Neural progenitor cell (in vitro differentiated cells): ENCODE data around the gene ADARB2. TPM values are rescaled to one million over a fixed set of nuclear protein-coding genes. Genes with fewer than 3 reads are reported as not detected.

Experiments used
- DNase-seq: peaks from one replicate; pipeline ENCODE4 v3.0.0-alpha.2; 2016; ENCODE audit warnings: low spot score
- H2AFZ ChIP-seq: fragments of 200-600 bp; sonication (generic); replicated peaks from 2 replicates; pipeline ENCODE4 v1.6.1; 2016; ENCODE audit warnings: antibody characterized with exemption
- H3F3A ChIP-seq: fragments of 200-600 bp; sonication (generic); 2 replicates; pipeline ENCODE4 v1.6.1; 2016; ENCODE audit warnings: antibody characterized with exemption, low read depth
- H3K27ac ChIP-seq: fragments of 200-600 bp; sonication (generic); 2 replicates; pipeline ENCODE4 v1.5.1; 2016; ENCODE audit warnings: mild to moderate bottlenecking
- H3K27me3 ChIP-seq: fragments of 200-600 bp; sonication (generic); 2 replicates; pipeline ENCODE4 v1.6.1; 2016; ENCODE audit warnings: mild to moderate bottlenecking, moderate library complexity
- H3K36me3 ChIP-seq: fragments of 200-600 bp; sonication (generic); 2 replicates; pipeline ENCODE4 v1.5.1; 2016
- H3K4me1 ChIP-seq: fragments of 200-600 bp; sonication (generic); 2 replicates; pipeline ENCODE4 v1.6.1; 2016; ENCODE audit warnings: mixed run types
- H3K4me2 ChIP-seq: fragments of 200-600 bp; sonication (generic); 2 replicates; pipeline ENCODE4 v1.6.1; 2016
- H3K4me3 ChIP-seq: fragments of 200-600 bp; sonication (generic); 2 replicates; pipeline ENCODE4 v1.5.1; 2016
- H3K79me2 ChIP-seq: fragments of 200-600 bp; sonication (generic); 2 replicates; pipeline ENCODE4 v1.6.1; 2016; ENCODE audit warnings: low read depth
- H3K9ac ChIP-seq: fragments of 200-600 bp; sonication (generic); 2 replicates; pipeline ENCODE4 v1.6.1; 2016
- H3K9me3 ChIP-seq: fragments of 200-600 bp; sonication (generic); 2 replicates; pipeline ENCODE4 v1.5.1; 2016; ENCODE audit warnings: low read depth
- H4K20me1 ChIP-seq: fragments of 200-600 bp; sonication (generic); 2 replicates; pipeline ENCODE4 v1.6.1; 2016; ENCODE audit warnings: low read depth
- H3K27ac Mint-ChIP-seq: 3 replicates; pipeline ENCODE4 v1.8.0; 2021; ENCODE audit warnings: mixed read lengths
- H3K27me3 Mint-ChIP-seq: 2 replicates; pipeline ENCODE4 v1.8.0; 2022; ENCODE audit warnings: low read depth, mild to moderate bottlenecking, inconsistent platforms, moderate library complexity, mixed read lengths; ENCODE audit not compliant: insufficient read depth
- H3K36me3 Mint-ChIP-seq: 3 replicates; pipeline ENCODE4 v1.8.0; 2021; ENCODE audit warnings: mixed read lengths
- H3K4me1 Mint-ChIP-seq: 3 replicates; pipeline ENCODE4 v1.8.0; 2021; ENCODE audit warnings: mixed read lengths
- H3K4me3 Mint-ChIP-seq: 3 replicates; pipeline ENCODE4 v1.8.0; 2021; ENCODE audit warnings: mild to moderate bottlenecking, moderate library complexity, mixed read lengths
- H3K9me3 Mint-ChIP-seq: 3 replicates; pipeline ENCODE4 v1.8.0; 2020; ENCODE audit warnings: mixed read lengths
- EZH2 ChIP-seq: fragments of 200-600 bp; sonication (generic); IDR thresholded peaks from 2 replicates; pipeline ENCODE4 v1.6.1; 2017; ENCODE audit warnings: antibody characterized with exemption, mild to moderate bottlenecking, moderate library complexity
- EZH2phosphoT487 ChIP-seq: fragments of 200-600 bp; sonication (generic); IDR thresholded peaks from 2 replicates; pipeline ENCODE4 v1.6.1; 2017; ENCODE audit warnings: antibody characterized with exemption
- total RNA-seq: library from RNA; depleted of rRNA; stranded (reverse); fragments of >200 nt; gene quantifications from 2 replicates; pipeline ENCODE4 v1.2.3, GENCODE V29; 2015; ENCODE audit warnings: low replicate concordance
- TF ChIP-seq, protein P1 (sequence below): fragments of 200-600 bp; sonication (generic); IDR thresholded peaks from 2 replicates; pipeline ENCODE4 v1.5.1; 2017; ENCODE audit warnings: antibody characterized with exemption, mild to moderate bottlenecking

Gene ADARB2
- total RNA-seq, 1 donor from 2014 or later: not detected

DNA sequence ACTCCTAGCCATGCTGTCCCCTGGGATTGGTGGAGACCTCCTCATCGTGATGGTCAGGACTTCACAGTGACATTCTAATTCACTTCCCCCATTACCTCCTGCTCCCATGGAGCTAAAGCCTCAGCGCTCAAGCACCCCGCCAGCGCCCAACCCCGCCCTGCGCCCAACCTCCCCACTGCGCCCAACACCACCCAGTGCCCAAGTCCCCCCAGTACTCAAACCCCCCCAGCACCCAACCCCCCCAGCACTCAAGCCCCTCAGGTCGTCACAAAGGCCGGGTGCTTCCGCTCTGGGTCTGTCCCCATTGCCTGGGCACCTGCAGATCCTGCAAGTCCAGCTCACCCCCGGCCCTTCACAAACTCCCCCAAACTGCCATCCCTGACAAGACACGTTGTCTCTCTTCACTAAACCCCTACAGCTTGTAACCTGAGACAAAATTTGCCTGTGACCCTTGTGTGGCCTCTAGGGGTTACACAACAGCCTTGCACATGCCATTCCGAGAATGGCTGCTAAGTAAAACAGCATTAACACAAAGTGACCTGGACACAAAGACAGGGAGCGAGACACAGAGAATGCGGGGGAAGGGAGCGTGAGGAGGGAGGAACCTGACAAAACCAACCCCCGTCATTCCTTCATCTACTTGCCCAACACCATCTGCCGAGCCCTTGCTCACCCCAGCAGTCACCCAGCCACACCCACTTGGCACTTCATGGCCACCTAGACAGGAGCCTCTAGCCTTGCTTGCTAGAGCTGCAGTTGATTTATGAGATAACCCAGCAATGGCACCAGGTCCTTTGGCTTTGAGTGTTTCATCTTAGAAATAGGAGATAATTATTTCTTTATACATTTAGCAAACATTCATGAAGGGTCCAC lies 107.8 kb downstream of the ADARB2 start:
- Mint-ChIP-seq H3K36me3 (no peaks in the 10 kb centered on the region), H3K4me1 (peaks cover 22% of the 10 kb centered on the region), H3K27ac (peak overlapping the region; percentile 55), H3K9me3 (no peaks in the 10 kb centered on the region), H3K27me3 (peaks cover 11% of the 10 kb centered on the region), H3K4me3 (no peak overlapping the region)
- H3K9ac ChIP-seq: no peak overlapping the region
- TF ChIP-seq EZH2: no peak
- TF ChIP-seq, protein P1, sequence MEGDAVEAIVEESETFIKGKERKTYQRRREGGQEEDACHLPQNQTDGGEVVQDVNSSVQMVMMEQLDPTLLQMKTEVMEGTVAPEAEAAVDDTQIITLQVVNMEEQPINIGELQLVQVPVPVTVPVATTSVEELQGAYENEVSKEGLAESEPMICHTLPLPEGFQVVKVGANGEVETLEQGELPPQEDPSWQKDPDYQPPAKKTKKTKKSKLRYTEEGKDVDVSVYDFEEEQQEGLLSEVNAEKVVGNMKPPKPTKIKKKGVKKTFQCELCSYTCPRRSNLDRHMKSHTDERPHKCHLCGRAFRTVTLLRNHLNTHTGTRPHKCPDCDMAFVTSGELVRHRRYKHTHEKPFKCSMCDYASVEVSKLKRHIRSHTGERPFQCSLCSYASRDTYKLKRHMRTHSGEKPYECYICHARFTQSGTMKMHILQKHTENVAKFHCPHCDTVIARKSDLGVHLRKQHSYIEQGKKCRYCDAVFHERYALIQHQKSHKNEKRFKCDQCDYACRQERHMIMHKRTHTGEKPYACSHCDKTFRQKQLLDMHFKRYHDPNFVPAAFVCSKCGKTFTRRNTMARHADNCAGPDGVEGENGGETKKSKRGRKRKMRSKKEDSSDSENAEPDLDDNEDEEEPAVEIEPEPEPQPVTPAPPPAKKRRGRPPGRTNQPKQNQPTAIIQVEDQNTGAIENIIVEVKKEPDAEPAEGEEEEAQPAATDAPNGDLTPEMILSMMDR: peak; percentile 38
- no peaks in the 10 kb centered on the region for H3F3A ChIP-seq
- no peaks in the 10 kb centered on the region for H3K79me2 ChIP-seq
- H3K27ac ChIP-seq: no peak overlapping the region
- no peaks in the 10 kb centered on the region for H3K27me3 ChIP-seq
- peaks cover 12% of the 10 kb centered on the region for H3K4me1 ChIP-seq
- no peaks in the 10 kb centered on the region for H4K20me1 ChIP-seq
- H3K4me2 ChIP-seq: peak overlapping the region; percentile 65
- H3K9me3 ChIP-seq: no peaks in the 10 kb centered on the region
- no peak overlapping the region for H3K4me3 ChIP-seq
- no peaks in the 10 kb centered on the region for H3K36me3 ChIP-seq
- H2AFZ ChIP-seq: no peak overlapping the region
- DNase-seq: peak; percentile 80

DNA sequence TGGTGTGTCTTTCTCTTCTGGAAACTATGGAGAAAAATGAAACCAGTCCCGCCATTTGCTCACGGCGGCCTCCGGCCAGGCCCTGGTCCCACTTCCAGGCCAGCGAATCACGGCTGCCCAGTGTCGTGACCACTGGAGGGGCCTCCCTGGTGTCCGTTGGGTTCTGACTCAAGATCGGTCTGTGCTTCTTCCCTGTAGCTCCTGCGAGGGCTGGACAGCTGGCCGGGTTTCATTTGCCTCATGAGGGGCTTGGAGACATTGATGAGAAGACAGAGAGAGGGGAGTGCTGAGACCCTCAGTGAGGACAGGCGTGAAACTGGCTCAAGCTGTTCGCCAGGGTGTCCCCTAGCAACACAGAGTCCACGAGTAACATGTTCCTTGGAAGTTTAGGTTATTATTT lies 108.6 kb downstream of the ADARB2 start:
- Histone ChIP-seq H3K79me2 (no peaks in the 10 kb centered on the region), H4K20me1 (no peaks in the 10 kb centered on the region), H3K4me2 (no peak overlapping the region), H3F3A (no peaks in the 10 kb centered on the region), H3K27ac (no peak overlapping the region), H2AFZ (no peak overlapping the region), H3K9ac (no peak overlapping the region), H3K9me3 (no peaks in the 10 kb centered on the region), H3K36me3 (no peaks in the 10 kb centered on the region), H3K4me3 (no peak overlapping the region), H3K27me3 (no peaks in the 10 kb centered on the region), H3K4me1 (peaks cover 12% of the 10 kb centered on the region)
- DNase-seq: no peak
- H3K4me3 Mint-ChIP-seq: no peak overlapping the region
- TF ChIP-seq, protein P1: no peak
- TF ChIP-seq EZH2phosphoT487 (no peak), EZH2 (no peak)
- no peaks in the 10 kb centered on the region for H3K36me3 Mint-ChIP-seq
- H3K4me1 Mint-ChIP-seq: peaks cover 22% of the 10 kb centered on the region
- no peaks in the 10 kb centered on the region for H3K9me3 Mint-ChIP-seq
- no peak overlapping the region for H3K27ac Mint-ChIP-seq
- H3K27me3 Mint-ChIP-seq: peaks cover 11% of the 10 kb centered on the region

DNA sequence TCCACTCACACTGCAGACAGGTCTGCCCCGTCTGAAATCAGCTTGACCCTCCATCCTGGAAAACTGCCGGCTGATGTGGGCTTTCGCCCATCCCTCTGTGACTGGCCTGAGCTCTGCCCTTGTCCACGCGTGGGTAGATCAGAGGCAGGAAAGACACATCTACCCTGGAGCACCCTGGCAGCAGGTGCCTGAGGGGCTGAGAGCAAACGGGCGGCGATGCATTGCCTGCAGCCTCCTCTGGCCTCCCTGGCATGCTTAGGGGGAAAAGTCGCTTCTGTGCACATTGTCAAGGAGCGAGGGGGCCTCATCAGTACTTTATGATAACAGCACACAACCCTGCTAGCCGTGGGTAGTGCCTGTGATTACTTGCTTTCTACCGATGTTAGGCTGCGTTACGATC lies 109.4 kb downstream of the ADARB2 start:
- Mint-ChIP-seq H3K9me3 (no peaks in the 10 kb centered on the region), H3K4me3 (no peak overlapping the region), H3K4me1 (peaks cover 22% of the 10 kb centered on the region), H3K36me3 (no peaks in the 10 kb centered on the region), H3K27me3 (peaks cover 7% of the 10 kb centered on the region), H3K27ac (no peak overlapping the region)
- Histone ChIP-seq H3K4me2 (no peak overlapping the region), H2AFZ (no peak overlapping the region), H3K4me3 (no peak overlapping the region), H3F3A (no peaks in the 10 kb centered on the region), H3K79me2 (no peaks in the 10 kb centered on the region), H3K4me1 (peaks cover 12% of the 10 kb centered on the region), H4K20me1 (no peaks in the 10 kb centered on the region), H3K9me3 (no peaks in the 10 kb centered on the region), H3K27me3 (no peaks in the 10 kb centered on the region), H3K9ac (no peak overlapping the region), H3K27ac (no peak overlapping the region), H3K36me3 (no peaks in the 10 kb centered on the region)
- DNase-seq: no peak
- TF ChIP-seq, protein P1: no peak
- no peak for TF ChIP-seq EZH2phosphoT487
- no peak for TF ChIP-seq EZH2
